SK-N-SH treated with all-trans-retinoic acid at 6 μM for 48 hours (cell line): ENCODE measurements around the gene GPX5.
A peak's percentile ranks its signal among the peaks of the same experiment; 100 is the strongest.
"Not testable (repeated sequence)": the region's sequence is repeated elsewhere in the genome, so short reads cannot be mapped to it uniquely, and the experiment has no call there.

Source experiments
- ATAC-seq: fragments of 200-7000 bp; cut with Tn5 transposase; 3 replicates; pipeline ENCODE4 v1.9.1; 2020; ENCODE audit warnings: mild to moderate bottlenecking, moderate library complexity
- ARNTL ChIP-seq: fragments of 450-650 bp; formaldehyde crosslinking; IDR thresholded peaks from 2 replicates; pipeline ENCODE4 v1.5.0; 2020; ENCODE audit warnings: low read depth, mild to moderate bottlenecking, moderate library complexity, borderline replicate concordance
- BACH2 ChIP-seq: fragments of 250-450 bp; sonication (Bioruptor Pico); IDR thresholded peaks from 2 replicates; pipeline ENCODE4 v1.9.0; 2021; ENCODE audit warnings: mild to moderate bottlenecking, borderline replicate concordance
- CSDC2 ChIP-seq: fragments of 250-450 bp; sonication (Bioruptor Pico); IDR thresholded peaks from 2 replicates; pipeline ENCODE4 v1.5.0; 2020; ENCODE audit warnings: mild to moderate bottlenecking, moderate library complexity
- ESRRG ChIP-seq: fragments of 250-450 bp; sonication (Bioruptor Pico); IDR thresholded peaks from 2 replicates; pipeline ENCODE4 v1.6.1; 2021; ENCODE audit warnings: mild to moderate bottlenecking
- GLIS3 ChIP-seq: fragments of 250-450 bp; sonication (Bioruptor Pico); IDR thresholded peaks from 2 replicates; pipeline ENCODE4 v1.5.0; 2020; ENCODE audit warnings: mild to moderate bottlenecking, moderate library complexity
- OSR1 ChIP-seq: fragments of 250-450 bp; sonication (Bioruptor Pico); IDR thresholded peaks from 2 replicates; pipeline ENCODE4 v1.8.0; 2022; ENCODE audit warnings: moderate library complexity, mild to moderate bottlenecking, inconsistent platforms
- RARB ChIP-seq: fragments of 250-450 bp; sonication (Bioruptor Pico); IDR thresholded peaks from 2 replicates; pipeline ENCODE4 v1.8.0; 2021; ENCODE audit warnings: mild to moderate bottlenecking, moderate library complexity
- TCF4 ChIP-seq: fragments of 250-450 bp; sonication (Bioruptor Pico); IDR thresholded peaks from 2 replicates; pipeline ENCODE4 v1.8.0; 2021; ENCODE audit warnings: mild to moderate bottlenecking, moderate library complexity, borderline replicate concordance
- TOX ChIP-seq: fragments of 250-450 bp; sonication (Bioruptor Pico); IDR thresholded peaks from 2 replicates; pipeline ENCODE4 v1.8.0; 2021; ENCODE audit warnings: mild to moderate bottlenecking, moderate library complexity, borderline replicate concordance
- ZC3H10 ChIP-seq: fragments of 250-450 bp; sonication (Bioruptor Pico); IDR thresholded peaks from 2 replicates; pipeline ENCODE4 v1.5.1; 2021; ENCODE audit warnings: mild to moderate bottlenecking, moderate library complexity
- ZFP3 ChIP-seq: fragments of 250-450 bp; sonication (Bioruptor Pico); IDR thresholded peaks from 2 replicates; pipeline ENCODE4 v1.5.0; 2020; ENCODE audit warnings: mild to moderate bottlenecking, moderate library complexity
- ZFP30 ChIP-seq: fragments of 450-650 bp; formaldehyde crosslinking; IDR thresholded peaks from 2 replicates; pipeline ENCODE4 v1.5.0; 2022; ENCODE audit warnings: mild to moderate bottlenecking, moderate library complexity
- ZNF565 ChIP-seq: fragments of 450-650 bp; formaldehyde crosslinking; conservative IDR thresholded peaks from 2 replicates; pipeline ENCODE4 v1.5.0; 2020; ENCODE audit warnings: low read depth, mild to moderate bottlenecking, moderate library complexity
- ZNF70 ChIP-seq: fragments of 450-650 bp; formaldehyde crosslinking; IDR thresholded peaks from 2 replicates; pipeline ENCODE4 v1.5.0; 2020; ENCODE audit warnings: mild to moderate bottlenecking, moderate library complexity
- ZNF8 ChIP-seq: fragments of 450-650 bp; formaldehyde crosslinking; IDR thresholded peaks from 2 replicates; pipeline ENCODE4 v1.5.0; 2020; ENCODE audit warnings: mild to moderate bottlenecking, moderate library complexity
- TF ChIP-seq, protein P1 (sequence below): fragments of 250-450 bp; sonication (Bioruptor Pico); IDR thresholded peaks from 2 replicates; pipeline ENCODE4 v1.5.1; 2020; ENCODE audit warnings: low read depth, mild to moderate bottlenecking, moderate library complexity
- TF ChIP-seq, protein P2 (sequence below): fragments of 250-450 bp; sonication (Bioruptor Pico); IDR thresholded peaks from 2 replicates; pipeline ENCODE4 v1.5.0; 2020; ENCODE audit warnings: mild to moderate bottlenecking, moderate library complexity
- TF ChIP-seq, protein P3 (sequence below): fragments of 250-450 bp; sonication (Bioruptor Pico); IDR thresholded peaks from 2 replicates; pipeline ENCODE4 v1.8.0; 2021; ENCODE audit warnings: low read depth, mild to moderate bottlenecking, moderate library complexity, borderline replicate concordance
- TF ChIP-seq, protein P4 (sequence below): fragments of 250-450 bp; sonication (Bioruptor Pico); IDR thresholded peaks from 2 replicates; pipeline ENCODE4 v1.8.0; 2020; ENCODE audit warnings: mild to moderate bottlenecking, moderate library complexity, borderline replicate concordance
- TF ChIP-seq, protein P5 (sequence below): fragments of 250-450 bp; sonication (Bioruptor Pico); IDR thresholded peaks from 2 replicates; pipeline ENCODE4 v1.5.1; 2021; ENCODE audit warnings: mild to moderate bottlenecking, moderate library complexity

The GPX5 gene

GRCh38 chr6:28496099-28496779 is 29.4 kb upstream of the GPX5 start:
- ATAC-seq = peak; percentile 63
- TF ChIP-seq, protein P1, sequence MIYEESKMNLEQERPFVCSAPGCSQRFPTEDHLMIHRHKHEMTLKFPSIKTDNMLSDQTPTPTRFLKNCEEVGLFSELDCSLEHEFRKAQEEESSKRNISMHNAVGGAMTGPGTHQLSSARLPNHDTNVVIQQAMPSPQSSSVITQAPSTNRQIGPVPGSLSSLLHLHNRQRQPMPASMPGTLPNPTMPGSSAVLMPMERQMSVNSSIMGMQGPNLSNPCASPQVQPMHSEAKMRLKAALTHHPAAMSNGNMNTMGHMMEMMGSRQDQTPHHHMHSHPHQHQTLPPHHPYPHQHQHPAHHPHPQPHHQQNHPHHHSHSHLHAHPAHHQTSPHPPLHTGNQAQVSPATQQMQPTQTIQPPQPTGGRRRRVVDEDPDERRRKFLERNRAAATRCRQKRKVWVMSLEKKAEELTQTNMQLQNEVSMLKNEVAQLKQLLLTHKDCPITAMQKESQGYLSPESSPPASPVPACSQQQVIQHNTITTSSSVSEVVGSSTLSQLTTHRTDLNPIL (CRISPR knock-in tag) = no peak

DNA sequence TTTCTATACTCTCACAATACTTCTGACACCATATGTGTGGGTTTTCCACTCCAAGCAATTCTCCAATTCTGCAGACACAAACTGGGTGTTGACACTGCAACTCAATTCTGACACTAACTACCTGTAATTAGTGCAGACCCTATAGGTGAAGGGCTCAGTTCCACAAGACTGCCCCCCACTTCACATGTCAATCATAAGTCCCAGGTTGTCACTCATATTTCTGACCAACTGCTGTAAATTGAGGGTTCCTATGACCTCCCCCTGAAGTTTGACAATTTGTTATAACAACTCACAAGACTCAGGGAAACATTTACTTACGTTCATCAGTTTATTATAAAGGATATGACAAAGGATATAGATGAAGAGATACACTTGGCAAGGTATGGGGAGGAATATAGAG is 28.4 kb upstream of the GPX5 start:
- TF ChIP-seq ZFP3 (CRISPR knock-in tag) = no peak
- no peak for TF ChIP-seq ZNF70 (CRISPR knock-in tag)
- TF ChIP-seq RARB = no peak
- TF ChIP-seq GLIS3 = no peak
- no peak for TF ChIP-seq ZNF8 (CRISPR knock-in tag)
- no peak for TF ChIP-seq ZFP30 (CRISPR knock-in tag)
- no peak for TF ChIP-seq ZC3H10 (CRISPR knock-in tag)
- no peak for TF ChIP-seq CSDC2 (CRISPR knock-in tag)
- no peak for TF ChIP-seq TOX (CRISPR knock-in tag)
- TF ChIP-seq, protein P2, sequence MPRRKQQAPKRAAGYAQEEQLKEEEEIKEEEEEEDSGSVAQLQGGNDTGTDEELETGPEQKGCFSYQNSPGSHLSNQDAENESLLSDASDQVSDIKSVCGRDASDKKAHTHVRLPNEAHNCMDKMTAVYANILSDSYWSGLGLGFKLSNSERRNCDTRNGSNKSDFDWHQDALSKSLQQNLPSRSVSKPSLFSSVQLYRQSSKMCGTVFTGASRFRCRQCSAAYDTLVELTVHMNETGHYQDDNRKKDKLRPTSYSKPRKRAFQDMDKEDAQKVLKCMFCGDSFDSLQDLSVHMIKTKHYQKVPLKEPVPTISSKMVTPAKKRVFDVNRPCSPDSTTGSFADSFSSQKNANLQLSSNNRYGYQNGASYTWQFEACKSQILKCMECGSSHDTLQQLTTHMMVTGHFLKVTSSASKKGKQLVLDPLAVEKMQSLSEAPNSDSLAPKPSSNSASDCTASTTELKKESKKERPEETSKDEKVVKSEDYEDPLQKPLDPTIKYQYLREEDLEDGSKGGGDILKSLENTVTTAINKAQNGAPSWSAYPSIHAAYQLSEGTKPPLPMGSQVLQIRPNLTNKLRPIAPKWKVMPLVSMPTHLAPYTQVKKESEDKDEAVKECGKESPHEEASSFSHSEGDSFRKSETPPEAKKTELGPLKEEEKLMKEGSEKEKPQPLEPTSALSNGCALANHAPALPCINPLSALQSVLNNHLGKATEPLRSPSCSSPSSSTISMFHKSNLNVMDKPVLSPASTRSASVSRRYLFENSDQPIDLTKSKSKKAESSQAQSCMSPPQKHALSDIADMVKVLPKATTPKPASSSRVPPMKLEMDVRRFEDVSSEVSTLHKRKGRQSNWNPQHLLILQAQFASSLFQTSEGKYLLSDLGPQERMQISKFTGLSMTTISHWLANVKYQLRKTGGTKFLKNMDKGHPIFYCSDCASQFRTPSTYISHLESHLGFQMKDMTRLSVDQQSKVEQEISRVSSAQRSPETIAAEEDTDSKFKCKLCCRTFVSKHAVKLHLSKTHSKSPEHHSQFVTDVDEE (CRISPR knock-in tag) = no peak
- TF ChIP-seq TCF4 (CRISPR knock-in tag) = no peak
- TF ChIP-seq, protein P3, sequence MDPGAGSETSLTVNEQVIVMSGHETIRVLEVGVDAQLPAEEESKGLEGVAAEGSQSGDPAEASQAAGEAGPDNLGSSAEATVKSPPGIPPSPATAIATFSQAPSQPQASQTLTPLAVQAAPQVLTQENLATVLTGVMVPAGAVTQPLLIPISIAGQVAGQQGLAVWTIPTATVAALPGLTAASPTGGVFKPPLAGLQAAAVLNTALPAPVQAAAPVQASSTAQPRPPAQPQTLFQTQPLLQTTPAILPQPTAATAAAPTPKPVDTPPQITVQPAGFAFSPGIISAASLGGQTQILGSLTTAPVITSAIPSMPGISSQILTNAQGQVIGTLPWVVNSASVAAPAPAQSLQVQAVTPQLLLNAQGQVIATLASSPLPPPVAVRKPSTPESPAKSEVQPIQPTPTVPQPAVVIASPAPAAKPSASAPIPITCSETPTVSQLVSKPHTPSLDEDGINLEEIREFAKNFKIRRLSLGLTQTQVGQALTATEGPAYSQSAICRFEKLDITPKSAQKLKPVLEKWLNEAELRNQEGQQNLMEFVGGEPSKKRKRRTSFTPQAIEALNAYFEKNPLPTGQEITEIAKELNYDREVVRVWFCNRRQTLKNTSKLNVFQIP (CRISPR knock-in tag) = no peak
- no peak for ATAC-seq

DNA sequence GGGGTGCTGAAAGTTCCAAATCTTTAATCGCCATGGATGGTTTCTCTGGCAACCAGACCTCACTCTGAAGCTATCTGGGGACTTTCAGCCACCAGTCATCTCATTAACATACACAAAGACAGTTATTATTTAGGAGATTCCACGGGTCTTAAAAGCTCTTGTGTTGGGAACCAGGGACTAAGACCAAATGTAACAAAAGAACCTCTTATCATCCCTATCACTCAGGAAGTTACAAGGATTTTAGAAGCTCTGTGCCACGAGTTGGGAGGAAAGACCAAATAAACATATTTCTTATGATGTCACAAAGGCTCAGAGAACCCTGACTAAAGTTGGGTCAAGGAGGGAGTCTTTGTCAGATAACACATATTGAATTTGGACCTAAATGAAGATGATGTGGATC is 27.8 kb upstream of the GPX5 start:
- TF ChIP-seq ZFP30 (CRISPR knock-in tag) = no peak
- TF ChIP-seq TCF4 (CRISPR knock-in tag) = no peak
- TF ChIP-seq, protein P4, sequence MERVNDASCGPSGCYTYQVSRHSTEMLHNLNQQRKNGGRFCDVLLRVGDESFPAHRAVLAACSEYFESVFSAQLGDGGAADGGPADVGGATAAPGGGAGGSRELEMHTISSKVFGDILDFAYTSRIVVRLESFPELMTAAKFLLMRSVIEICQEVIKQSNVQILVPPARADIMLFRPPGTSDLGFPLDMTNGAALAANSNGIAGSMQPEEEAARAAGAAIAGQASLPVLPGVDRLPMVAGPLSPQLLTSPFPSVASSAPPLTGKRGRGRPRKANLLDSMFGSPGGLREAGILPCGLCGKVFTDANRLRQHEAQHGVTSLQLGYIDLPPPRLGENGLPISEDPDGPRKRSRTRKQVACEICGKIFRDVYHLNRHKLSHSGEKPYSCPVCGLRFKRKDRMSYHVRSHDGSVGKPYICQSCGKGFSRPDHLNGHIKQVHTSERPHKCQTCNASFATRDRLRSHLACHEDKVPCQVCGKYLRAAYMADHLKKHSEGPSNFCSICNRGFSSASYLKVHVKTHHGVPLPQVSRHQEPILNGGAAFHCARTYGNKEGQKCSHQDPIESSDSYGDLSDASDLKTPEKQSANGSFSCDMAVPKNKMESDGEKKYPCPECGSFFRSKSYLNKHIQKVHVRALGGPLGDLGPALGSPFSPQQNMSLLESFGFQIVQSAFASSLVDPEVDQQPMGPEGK = no peak
- TF ChIP-seq ZNF8 (CRISPR knock-in tag) = no peak
- TF ChIP-seq ZFP3 (CRISPR knock-in tag) = no peak
- TF ChIP-seq, protein P5, sequence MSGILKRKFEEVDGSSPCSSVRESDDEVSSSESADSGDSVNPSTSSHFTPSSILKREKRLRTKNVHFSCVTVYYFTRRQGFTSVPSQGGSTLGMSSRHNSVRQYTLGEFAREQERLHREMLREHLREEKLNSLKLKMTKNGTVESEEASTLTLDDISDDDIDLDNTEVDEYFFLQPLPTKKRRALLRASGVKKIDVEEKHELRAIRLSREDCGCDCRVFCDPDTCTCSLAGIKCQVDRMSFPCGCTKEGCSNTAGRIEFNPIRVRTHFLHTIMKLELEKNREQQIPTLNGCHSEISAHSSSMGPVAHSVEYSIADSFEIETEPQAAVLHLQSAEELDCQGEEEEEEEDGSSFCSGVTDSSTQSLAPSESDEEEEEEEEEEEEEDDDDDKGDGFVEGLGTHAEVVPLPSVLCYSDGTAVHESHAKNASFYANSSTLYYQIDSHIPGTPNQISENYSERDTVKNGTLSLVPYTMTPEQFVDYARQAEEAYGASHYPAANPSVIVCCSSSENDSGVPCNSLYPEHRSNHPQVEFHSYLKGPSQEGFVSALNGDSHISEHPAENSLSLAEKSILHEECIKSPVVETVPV (CRISPR knock-in tag) = no peak
- no peak for TF ChIP-seq ARNTL (CRISPR knock-in tag)
- TF ChIP-seq RARB = no peak
- TF ChIP-seq OSR1 (CRISPR knock-in tag) = no peak
- ATAC-seq = no peak

GRCh38 chr6:28501259-28501658 is 24.4 kb upstream of the GPX5 start:
- TF ChIP-seq GLIS3 (no peak), BACH2 (CRISPR knock-in tag) (no peak), ZFP30 (CRISPR knock-in tag) (no peak), RARB (no peak), TOX (CRISPR knock-in tag) (no peak), OSR1 (CRISPR knock-in tag) (no peak), ESRRG (CRISPR knock-in tag) (no peak), ZNF70 (CRISPR knock-in tag) (no peak), ARNTL (CRISPR knock-in tag) (no peak), ZNF8 (CRISPR knock-in tag) (no peak), ZNF565 (CRISPR knock-in tag) (no peak)
- TF ChIP-seq, protein P3 (CRISPR knock-in tag) = no peak
- TF ChIP-seq, protein P4 = no peak
- no peak for ATAC-seq

DNA sequence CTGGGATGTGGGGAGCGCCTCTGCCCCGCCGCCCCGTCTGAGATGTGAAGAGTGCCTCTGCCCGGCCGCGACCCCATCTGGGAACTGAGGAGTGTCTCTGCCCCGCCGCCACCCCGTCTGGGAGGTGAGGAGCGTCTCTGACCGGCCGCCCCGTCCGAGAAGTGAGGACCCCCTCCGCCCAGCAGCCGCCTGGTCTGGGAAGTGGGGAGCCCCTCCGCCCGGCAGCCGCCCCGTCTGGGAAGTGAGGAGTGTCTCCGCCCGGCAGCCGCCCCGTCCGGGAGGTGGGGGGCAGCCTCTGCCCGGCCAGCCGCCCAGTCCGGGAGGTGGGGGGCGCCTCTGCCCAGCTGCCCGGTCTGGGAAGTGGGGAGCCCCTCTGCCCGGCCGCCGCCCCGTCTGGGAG is 23.5 kb upstream of the GPX5 start:
- not testable (repeated sequence) for ATAC-seq
